ENCODE results near the gene RPL39L. TPM values are rescaled to one million over a fixed set of nuclear protein-coding genes. Genes with fewer than 3 reads are reported as not detected.

The RPL39L gene
- total RNA-seq, 2 experiments from 2014 or later = 18.2 to 21.4 TPM

- no peak overlapping the region for H3K27ac Mint-ChIP-seq
- POLR2A ChIA-PET = interaction anchor here (0.6 kb wide), 1 partner anchor 184 kb away, joined by 3 read pairs; no protein-coding TSS in a partner anchor
- no peaks in the 10 kb centered on the region for H3K27me3 Mint-ChIP-seq
- no peaks in the 10 kb centered on the region for H3K9me3 Mint-ChIP-seq (ENCODE audit: low read depth)
- intact Hi-C loops (cut with DNase I, micrococcal nuclease) = loop anchor here in 1 of 2 experiments (10.0 kb wide), 1 partner anchor 555 kb away; the partner anchor contains the start of gene AHSG
- peaks cover 8% of the 10 kb centered on the region for H3K4me1 Mint-ChIP-seq
- DNase-seq = no peak
- no peaks in the 10 kb centered on the region for H3K36me3 Mint-ChIP-seq (ENCODE audit: low read depth)
- no peak for ATAC-seq
- no peak overlapping the region for H3K4me3 Mint-ChIP-seq
- CTCF ChIA-PET = interaction anchor here (0.6 to 1.0 kb wide), 7 partner anchors 17 to 342 kb away, joined by 3 to 4 read pairs (median 3); partner anchors contain the start of gene RPL39L
Observed at GRCh38 chr3:187169231-187169960, 30.1 kb upstream of the RPL39L start.

- Mint-ChIP-seq H3K9me3 (ENCODE audit: low read depth) (no peaks in the 10 kb centered on the region), H3K27ac (no peak overlapping the region), H3K27me3 (no peaks in the 10 kb centered on the region), H3K4me3 (no peak overlapping the region), H3K36me3 (ENCODE audit: low read depth) (no peaks in the 10 kb centered on the region), H3K4me1 (peaks cover 8% of the 10 kb centered on the region)
- ChIA-PET POLR2A (no interaction called here), CTCF (interaction anchor here (0.8 to 7.3 kb wide), 5 partner anchors 17 to 314 kb away, joined by 3 to 144 read pairs (median 3); partner anchors contain the start of gene RPL39L)
- intact Hi-C loops (cut with DNase I, micrococcal nuclease) = loop anchor here in 1 of 2 experiments (10.0 kb wide), 1 partner anchor 553 kb away; the partner anchor contains the start of gene AHSG
- DNase-seq (no peak), ATAC-seq (no peak)
Observed at GRCh38 chr3:187167777-187168176, 28.5 kb upstream of the RPL39L start.

- H3K4me3 Mint-ChIP-seq = no peak overlapping the region
- no peaks in the 10 kb centered on the region for H3K27me3 Mint-ChIP-seq
- no peaks in the 10 kb centered on the region for H3K36me3 Mint-ChIP-seq (ENCODE audit: low read depth)
- POLR2A ChIA-PET = interaction anchor here (0.6 kb wide), 1 partner anchor 710 kb away, joined by 3 read pairs; no protein-coding TSS in a partner anchor
- intact Hi-C loops (cut with DNase I, micrococcal nuclease) = loop anchor here in 1 of 2 experiments (10.0 kb wide), 1 partner anchor 552 kb away; the partner anchor contains the start of gene AHSG
- no peak overlapping the region for H3K27ac Mint-ChIP-seq
- CTCF ChIA-PET = interaction anchor here (0.6 to 7.3 kb wide), 8 partner anchors 28 to 547 kb away, joined by 3 to 144 read pairs (median 6); partner anchors contain the start of gene RPL39L
- ATAC-seq (no peak), DNase-seq (no peak)
- H3K4me1 Mint-ChIP-seq = peaks cover 8% of the 10 kb centered on the region
- no peaks in the 10 kb centered on the region for H3K9me3 Mint-ChIP-seq (ENCODE audit: low read depth)
Observed at GRCh38 chr3:187166750-187167149, 27.5 kb upstream of the RPL39L start.

- Mint-ChIP-seq H3K9me3 (ENCODE audit: low read depth) (no peaks in the 10 kb centered on the region), H3K27me3 (no peaks in the 10 kb centered on the region), H3K27ac (no peak overlapping the region), H3K36me3 (ENCODE audit: low read depth) (no peaks in the 10 kb centered on the region), H3K4me1 (peaks cover 3% of the 10 kb centered on the region), H3K4me3 (no peak overlapping the region)
- intact Hi-C loops (cut with DNase I, micrococcal nuclease) = loop anchor here (1.0 to 10.0 kb wide), 7 partner anchors 26 to 550 kb away; partner anchors contain the start of genes RPL39L (in 2 of the 2) and AHSG (in 1 of the 2)
- DNase-seq (peak; percentile 36), ATAC-seq (peak; percentile 70)
- ChIA-PET CTCF (interaction anchor here (0.5 to 7.3 kb wide), 53 partner anchors 9 to 1831 kb away, joined by 3 to 144 read pairs (median 4); partner anchors contain the start of genes RPL39L and ST6GAL1), POLR2A (interaction anchor here (0.6 to 0.7 kb wide), 3 partner anchors 25 to 222 kb away, joined by 3 to 4 read pairs (median 3); no protein-coding TSS in a partner anchor)
Observed at GRCh38 chr3:187165144-187165543, 25.8 kb upstream of the RPL39L start.

GRCh38 chr3:187162265-187162953 is 23.1 kb upstream of the RPL39L start:
- DNase-seq = no peak
- Mint-ChIP-seq H3K36me3 (ENCODE audit: low read depth) (no peaks in the 10 kb centered on the region), H3K9me3 (ENCODE audit: low read depth) (peaks cover 7% of the 10 kb centered on the region), H3K27ac (no peak overlapping the region), H3K4me1 (no peaks in the 10 kb centered on the region), H3K27me3 (no peaks in the 10 kb centered on the region), H3K4me3 (no peak overlapping the region)
- ATAC-seq = no peak
- intact Hi-C loops (cut with DNase I, micrococcal nuclease) = loop anchor here in 1 of 2 experiments (10.0 kb wide), 1 partner anchor 548 kb away; the partner anchor contains the start of gene AHSG
- CTCF ChIA-PET = interaction anchor here (1.1 to 7.3 kb wide), 8 partner anchors 12 to 314 kb away, joined by 3 to 144 read pairs (median 6); partner anchors contain the start of gene RPL39L
- POLR2A ChIA-PET = no interaction called here

- CTCF ChIA-PET = interaction anchor here (1.5 to 7.3 kb wide), 3 partner anchors 22 to 312 kb away, joined by 4 to 144 read pairs (median 9); partner anchors contain the start of gene RPL39L
Observed at GRCh38 chr3:187161556-187161955, 22.3 kb upstream of the RPL39L start.

GRCh38 chr3:187150599-187150998 is 11.3 kb upstream of the RPL39L start:
- ChIA-PET CTCF (interaction anchor here (0.5 to 6.1 kb wide), 26 partner anchors 9 to 1573 kb away, joined by 3 to 81 read pairs (median 4); partner anchors contain the start of gene RPL39L), POLR2A (interaction anchor here (1.2 kb wide), 1 partner anchor 37 kb away, joined by 3 read pairs; no protein-coding TSS in a partner anchor)
- Mint-ChIP-seq H3K36me3 (ENCODE audit: low read depth) (no peaks in the 10 kb centered on the region), H3K9me3 (ENCODE audit: low read depth) (peaks cover 15% of the 10 kb centered on the region), H3K27me3 (peaks cover 2% of the 10 kb centered on the region), H3K4me3 (no peak overlapping the region), H3K4me1 (peaks cover 5% of the 10 kb centered on the region), H3K27ac (no peak overlapping the region)
- ATAC-seq = peak; percentile 86
- DNase-seq = peak; percentile 82
- intact Hi-C loops (cut with DNase I, micrococcal nuclease) = loop anchor here (1.0 kb wide), 2 partner anchors 37 to 301 kb away; no protein-coding TSS in a partner anchor

More at GRCh38 chr3:187161556-187161955, 22.3 kb upstream of the RPL39L start:
- POLR2A ChIA-PET = no interaction called here
- H3K9me3 Mint-ChIP-seq (ENCODE audit: low read depth) = peaks cover 7% of the 10 kb centered on the region
- H3K4me1 Mint-ChIP-seq = no peaks in the 10 kb centered on the region
- no peaks in the 10 kb centered on the region for H3K27me3 Mint-ChIP-seq
- H3K36me3 Mint-ChIP-seq (ENCODE audit: low read depth) = no peaks in the 10 kb centered on the region
- DNase-seq (no peak), ATAC-seq (no peak)
- H3K4me3 Mint-ChIP-seq = no peak overlapping the region
- no peak overlapping the region for H3K27ac Mint-ChIP-seq
- intact Hi-C loops (cut with DNase I, micrococcal nuclease) = loop anchor here in 1 of 2 experiments (10.0 kb wide), 1 partner anchor 547 kb away; the partner anchor contains the start of gene AHSG

GRCh38 chr3:187150186-187150585 is 10.9 kb upstream of the RPL39L start:
- CTCF ChIA-PET = interaction anchor here (0.6 to 6.1 kb wide), 23 partner anchors 10 to 301 kb away, joined by 3 to 81 read pairs (median 5); partner anchors contain the start of gene RPL39L
- Mint-ChIP-seq H3K9me3 (ENCODE audit: low read depth) (peaks cover 14% of the 10 kb centered on the region), H3K4me3 (no peak overlapping the region), H3K27me3 (peaks cover 2% of the 10 kb centered on the region), H3K36me3 (ENCODE audit: low read depth) (no peaks in the 10 kb centered on the region), H3K4me1 (peaks cover 5% of the 10 kb centered on the region), H3K27ac (no peak overlapping the region)
- intact Hi-C loops (cut with DNase I, micrococcal nuclease) = loop anchor here (1.0 kb wide), 2 partner anchors 37 to 301 kb away; no protein-coding TSS in a partner anchor
- ATAC-seq (no peak), DNase-seq (no peak)
- POLR2A ChIA-PET = interaction anchor here (1.2 kb wide), 1 partner anchor 37 kb away, joined by 3 read pairs; no protein-coding TSS in a partner anchor

GRCh38 chr3:187146389-187146788 is 7.1 kb upstream of the RPL39L start:
- Mint-ChIP-seq H3K36me3 (ENCODE audit: low read depth) (peaks cover 5% of the 10 kb centered on the region), H3K9me3 (ENCODE audit: low read depth) (peaks cover 19% of the 10 kb centered on the region), H3K4me3 (no peak overlapping the region), H3K4me1 (no peaks in the 10 kb centered on the region), H3K27me3 (peaks cover 2% of the 10 kb centered on the region), H3K27ac (no peak overlapping the region)
- intact Hi-C loops (cut with DNase I, micrococcal nuclease) = no loop called here
- ChIA-PET POLR2A (no interaction called here), CTCF (no interaction called here)
- DNase-seq = no peak
- ATAC-seq = no peak

GRCh38 chr3:187145149-187145895 is 6.0 kb upstream of the RPL39L start:
- H3K4me1 Mint-ChIP-seq = no peaks in the 10 kb centered on the region
- ChIA-PET POLR2A (no interaction called here), CTCF (no interaction called here)
- DNase-seq = no peak
- no peaks in the 10 kb centered on the region for H3K27me3 Mint-ChIP-seq
- H3K27ac Mint-ChIP-seq = no peak overlapping the region
- intact Hi-C loops (cut with DNase I, micrococcal nuclease) = no loop called here
- no peak overlapping the region for H3K4me3 Mint-ChIP-seq
- ATAC-seq = no peak
- peaks cover 19% of the 10 kb centered on the region for H3K9me3 Mint-ChIP-seq (ENCODE audit: low read depth)
- peaks cover 5% of the 10 kb centered on the region for H3K36me3 Mint-ChIP-seq (ENCODE audit: low read depth)

All from activated CD4-positive, alpha-beta T cell treated with anti-CD3 and anti-CD28 coated beads for 36 hours (primary cell).